ENCODE results near the gene TRAPPC12.

DNA sequence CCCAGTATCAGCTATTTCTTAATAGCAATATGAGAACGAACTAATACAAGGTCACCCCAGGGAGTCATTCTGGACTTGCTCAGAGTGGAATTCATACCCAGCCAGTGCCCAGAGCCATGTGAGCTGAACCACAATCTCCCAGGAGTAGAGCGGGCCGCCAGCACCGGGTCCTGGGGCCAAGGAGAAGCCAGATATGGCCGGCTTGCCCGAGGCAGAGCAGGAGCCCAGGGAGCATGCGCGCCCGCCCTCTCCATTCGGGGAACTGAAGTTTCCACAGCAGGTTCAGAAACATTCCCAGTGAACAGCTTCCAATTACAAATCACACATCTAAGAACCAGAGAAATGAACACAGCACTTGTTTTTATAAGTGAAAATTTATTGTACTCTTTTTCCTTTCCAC is 39.4 kb upstream of the TRAPPC12 start:
- TF ChIP-seq, protein P1, sequence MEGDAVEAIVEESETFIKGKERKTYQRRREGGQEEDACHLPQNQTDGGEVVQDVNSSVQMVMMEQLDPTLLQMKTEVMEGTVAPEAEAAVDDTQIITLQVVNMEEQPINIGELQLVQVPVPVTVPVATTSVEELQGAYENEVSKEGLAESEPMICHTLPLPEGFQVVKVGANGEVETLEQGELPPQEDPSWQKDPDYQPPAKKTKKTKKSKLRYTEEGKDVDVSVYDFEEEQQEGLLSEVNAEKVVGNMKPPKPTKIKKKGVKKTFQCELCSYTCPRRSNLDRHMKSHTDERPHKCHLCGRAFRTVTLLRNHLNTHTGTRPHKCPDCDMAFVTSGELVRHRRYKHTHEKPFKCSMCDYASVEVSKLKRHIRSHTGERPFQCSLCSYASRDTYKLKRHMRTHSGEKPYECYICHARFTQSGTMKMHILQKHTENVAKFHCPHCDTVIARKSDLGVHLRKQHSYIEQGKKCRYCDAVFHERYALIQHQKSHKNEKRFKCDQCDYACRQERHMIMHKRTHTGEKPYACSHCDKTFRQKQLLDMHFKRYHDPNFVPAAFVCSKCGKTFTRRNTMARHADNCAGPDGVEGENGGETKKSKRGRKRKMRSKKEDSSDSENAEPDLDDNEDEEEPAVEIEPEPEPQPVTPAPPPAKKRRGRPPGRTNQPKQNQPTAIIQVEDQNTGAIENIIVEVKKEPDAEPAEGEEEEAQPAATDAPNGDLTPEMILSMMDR (IDR thresholded peaks at IDR 0.05), result no peak
- no peak for TF ChIP-seq POLR2A (IDR thresholded peaks at IDR 0.05)
